Esophagus squamous epithelium (tissue), 5 donors: ENCODE measurements around the gene SLC26A11. TPM values are rescaled to one million over a fixed set of nuclear protein-coding genes. Genes with fewer than 3 reads are reported as not detected.

Experiments
- DNase-seq: peaks from one replicate; lab custom pipeline; 2025; lab: John Stamatoyannopoulos, UW
- H3K27ac ChIP-seq, 4 donors: fragments of 200-600 bp; sonication (generic); one replicate each; pipeline ENCODE4 v1.5.1; 2016 to 2019; ENCODE audit warnings: mild to moderate bottlenecking in 1 of 4
- H3K27me3 ChIP-seq, 4 donors: fragments of 200-600 bp; sonication (generic); 1 replicate in 3 of 4; 2 replicates in 1 of 4; pipeline versions ENCODE4 v1.5.1 to v1.6.0; 2017 to 2021; ENCODE audit warnings: antibody characterized with exemption in 1 of 4
- H3K36me3 ChIP-seq, 3 donors: fragments of 200-600 bp; sonication (generic); one replicate each; pipeline ENCODE4 v1.5.1; 2016 to 2019
- H3K4me1 ChIP-seq, 3 donors: fragments of 200-600 bp; sonication (generic); one replicate each; pipeline ENCODE4 v1.5.1; 2017 to 2019
- H3K4me3 ChIP-seq, 4 donors: fragments of 200-600 bp; sonication (generic); 1 replicate in 3 of 4; 2 replicates in 1 of 4; pipeline ENCODE4 v1.5.1; 2016 to 2019; ENCODE audit warnings: mild to moderate bottlenecking in 2 of 4, moderate library complexity in 1 of 4
- H3K9me3 ChIP-seq, 3 donors: fragments of 200-600 bp; sonication (generic); one replicate each; pipeline ENCODE4 v1.5.1; 2016 to 2019
- POLR2A ChIP-seq, 4 donors: fragments of 450-650 bp; IDR thresholded peaks; one replicate each; pipeline ENCODE4 v1.6.1; 2017; ENCODE audit warnings: antibody characterized with exemption in 4 of 4, mild to moderate bottlenecking in 4 of 4, moderate library complexity in 3 of 4
- WGBS, 2 donors: methylation state at CpG; one replicate each; pipeline ENCODE4 v1.1.5; 2018; 5-methylcytosine and 5-hydroxymethylcytosine counted together
- intact Hi-C: fragments of 100-400 bp; cut with DNase I; formaldehyde crosslinking; loops from one replicate; pipeline ENCODE4 v1.15.0; 2022
- total RNA-seq, 4 donors: library from RNA; depleted of rRNA; stranded (reverse); fragments of >200 nt; gene quantifications; one replicate each; pipeline ENCODE4 v1.1.0, GENCODE V29; 2016
- TF ChIP-seq, protein P1 (sequence below), 6 experiments: fragments of 450-650 bp in 4 of 6; fragments of 200-600 bp in 2 of 6; sonication (generic) in 2 of 6; IDR thresholded peaks; one replicate each; pipeline ENCODE4 v1.5.1; 2016 to 2019; ENCODE audit warnings: antibody characterized with exemption in 6 of 6, mild to moderate bottlenecking in 4 of 6, moderate library complexity in 4 of 6
- donor health status: DM: yes; HTN: yes; CAD: no.

The SLC26A11 gene
- total RNA-seq, 4 donors from 2014 or later, result 5.7 to 11.4 (median 7.6) TPM

DNA sequence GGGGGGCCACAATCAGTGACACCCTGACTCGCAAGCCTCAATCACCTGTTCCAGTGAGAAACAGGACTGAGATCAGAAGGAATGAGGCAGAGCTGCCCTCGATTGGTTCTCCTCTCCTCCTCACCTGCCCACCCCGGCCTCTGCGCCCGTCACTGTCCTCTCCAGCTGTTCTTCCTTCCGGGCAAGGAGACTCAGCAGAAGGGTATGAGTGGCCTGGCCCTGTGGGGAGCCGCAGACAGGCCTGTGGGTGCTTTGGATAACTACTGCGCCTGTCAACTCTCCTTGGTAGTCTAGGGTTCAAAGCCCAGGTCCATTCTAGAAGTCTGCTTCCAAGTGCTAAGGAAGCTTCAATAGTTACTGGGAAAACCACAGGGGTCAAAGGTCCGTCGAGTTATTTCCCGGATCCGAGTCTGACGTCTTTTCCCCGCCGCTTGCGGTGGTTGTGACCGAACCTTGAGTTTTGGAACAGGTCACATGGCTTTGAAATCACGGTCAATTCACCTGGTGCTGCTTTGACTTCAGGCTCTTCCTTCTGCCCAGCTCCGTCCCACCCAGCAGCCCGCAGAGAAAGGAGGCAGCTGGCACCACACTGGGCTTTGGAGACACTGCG is 42.1 kb upstream of the SLC26A11 start:
- no peak for TF ChIP-seq POLR2A (IDR thresholded peaks at IDR 0.05)
- TF ChIP-seq, protein P1, sequence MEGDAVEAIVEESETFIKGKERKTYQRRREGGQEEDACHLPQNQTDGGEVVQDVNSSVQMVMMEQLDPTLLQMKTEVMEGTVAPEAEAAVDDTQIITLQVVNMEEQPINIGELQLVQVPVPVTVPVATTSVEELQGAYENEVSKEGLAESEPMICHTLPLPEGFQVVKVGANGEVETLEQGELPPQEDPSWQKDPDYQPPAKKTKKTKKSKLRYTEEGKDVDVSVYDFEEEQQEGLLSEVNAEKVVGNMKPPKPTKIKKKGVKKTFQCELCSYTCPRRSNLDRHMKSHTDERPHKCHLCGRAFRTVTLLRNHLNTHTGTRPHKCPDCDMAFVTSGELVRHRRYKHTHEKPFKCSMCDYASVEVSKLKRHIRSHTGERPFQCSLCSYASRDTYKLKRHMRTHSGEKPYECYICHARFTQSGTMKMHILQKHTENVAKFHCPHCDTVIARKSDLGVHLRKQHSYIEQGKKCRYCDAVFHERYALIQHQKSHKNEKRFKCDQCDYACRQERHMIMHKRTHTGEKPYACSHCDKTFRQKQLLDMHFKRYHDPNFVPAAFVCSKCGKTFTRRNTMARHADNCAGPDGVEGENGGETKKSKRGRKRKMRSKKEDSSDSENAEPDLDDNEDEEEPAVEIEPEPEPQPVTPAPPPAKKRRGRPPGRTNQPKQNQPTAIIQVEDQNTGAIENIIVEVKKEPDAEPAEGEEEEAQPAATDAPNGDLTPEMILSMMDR (IDR thresholded peaks at IDR 0.05), result no peak

DNA sequence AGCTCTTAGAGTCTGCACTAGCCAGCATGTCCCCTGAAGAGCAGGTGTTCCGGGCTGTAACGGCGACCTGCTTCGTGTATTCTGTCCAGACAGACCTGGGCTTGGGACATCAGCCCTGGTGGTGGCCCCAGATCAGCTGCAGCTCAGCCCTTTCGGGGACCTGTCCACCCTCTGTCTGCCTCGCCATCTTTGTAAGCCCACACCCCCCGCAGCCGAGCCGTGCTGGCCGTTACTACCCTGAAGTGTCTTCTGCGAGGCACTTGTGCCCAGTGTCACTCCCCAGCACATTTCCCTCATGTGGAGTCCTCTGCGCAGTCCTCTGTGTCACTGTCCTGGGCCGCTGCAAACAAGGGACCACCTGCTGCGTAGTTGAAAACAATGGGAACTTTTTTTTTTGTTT is 40.0 kb upstream of the SLC26A11 start:
- Histone ChIP-seq H3K27me3 (peaks cover 0 to 3% (median 0%) of the 10 kb centered on the region in 4 donors), H3K9me3 (no peaks in the 10 kb centered on the region), H3K4me1 (peaks cover 0 to 7% (median 6%) of the 10 kb centered on the region in 3 donors), H3K36me3 (peaks cover 0 to 31% (median 0%) of the 10 kb centered on the region in 3 donors), H3K4me3 (no peak overlapping the region), H3K27ac (no peak overlapping the region)
- TF ChIP-seq, protein P1 (IDR thresholded peaks at IDR 0.05), result no peak
- TF ChIP-seq POLR2A (IDR thresholded peaks at IDR 0.05), result no peak
- DNase-seq, result no peak
- 84% methylated on average over 10 to 14 of the region's 14 CpGs for WGBS, 2 donors
- intact Hi-C loops, result no loop called here

More for the DNA sequence above, 42.1 kb upstream of the SLC26A11 start:
- Histone ChIP-seq H3K9me3 (no peaks in the 10 kb centered on the region), H3K4me1 (peaks cover 0 to 10% (median 8%) of the 10 kb centered on the region in 3 donors), H3K4me3 (no peak overlapping the region), H3K27me3 (peaks cover 0 to 3% (median 0%) of the 10 kb centered on the region in 4 donors), H3K27ac (no peak overlapping the region), H3K36me3 (peaks cover 0 to 28% (median 0%) of the 10 kb centered on the region in 3 donors)
- WGBS, 2 donors, result 86 to 87% methylated on average over 17 to 19 of the region's 21 CpGs
- no peak for DNase-seq
- intact Hi-C loops, result no loop called here

DNA sequence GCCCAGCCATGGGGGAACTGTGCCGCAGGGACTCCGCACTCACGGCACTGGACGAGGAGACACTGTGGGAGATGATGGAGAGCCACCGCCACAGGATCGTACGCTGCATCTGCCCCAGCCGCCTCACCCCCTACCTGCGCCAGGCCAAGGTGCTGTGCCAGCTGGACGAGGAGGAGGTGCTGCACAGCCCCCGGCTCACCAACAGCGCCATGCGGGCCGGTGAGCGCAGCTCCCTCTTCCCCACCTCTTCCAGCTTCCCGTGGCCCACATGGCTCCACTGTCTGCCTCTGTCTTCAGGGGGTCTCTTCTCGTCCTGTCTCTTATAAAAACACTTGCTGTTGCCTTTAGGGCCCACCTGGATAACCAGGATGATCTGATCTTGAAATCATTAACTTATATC is 38.8 kb upstream of the SLC26A11 start:
- DNase-seq, result no peak
- Histone ChIP-seq H3K4me3 (no peak overlapping the region), H3K27ac (no peak overlapping the region), H3K36me3 (peaks cover 0 to 40% (median 0%) of the 10 kb centered on the region in 3 donors), H3K9me3 (no peaks in the 10 kb centered on the region), H3K27me3 (peaks cover 0 to 3% (median 0%) of the 10 kb centered on the region in 4 donors), H3K4me1 (peaks cover 0 to 2% (median 0%) of the 10 kb centered on the region in 3 donors)
- TF ChIP-seq, protein P1 (IDR thresholded peaks at IDR 0.05), result no peak
- no peak for TF ChIP-seq POLR2A (IDR thresholded peaks at IDR 0.05)
- WGBS, 2 donors, result 85 to 96% methylated on average over 7 to 11 of the region's 17 CpGs
- intact Hi-C loops, result no loop called here

DNA sequence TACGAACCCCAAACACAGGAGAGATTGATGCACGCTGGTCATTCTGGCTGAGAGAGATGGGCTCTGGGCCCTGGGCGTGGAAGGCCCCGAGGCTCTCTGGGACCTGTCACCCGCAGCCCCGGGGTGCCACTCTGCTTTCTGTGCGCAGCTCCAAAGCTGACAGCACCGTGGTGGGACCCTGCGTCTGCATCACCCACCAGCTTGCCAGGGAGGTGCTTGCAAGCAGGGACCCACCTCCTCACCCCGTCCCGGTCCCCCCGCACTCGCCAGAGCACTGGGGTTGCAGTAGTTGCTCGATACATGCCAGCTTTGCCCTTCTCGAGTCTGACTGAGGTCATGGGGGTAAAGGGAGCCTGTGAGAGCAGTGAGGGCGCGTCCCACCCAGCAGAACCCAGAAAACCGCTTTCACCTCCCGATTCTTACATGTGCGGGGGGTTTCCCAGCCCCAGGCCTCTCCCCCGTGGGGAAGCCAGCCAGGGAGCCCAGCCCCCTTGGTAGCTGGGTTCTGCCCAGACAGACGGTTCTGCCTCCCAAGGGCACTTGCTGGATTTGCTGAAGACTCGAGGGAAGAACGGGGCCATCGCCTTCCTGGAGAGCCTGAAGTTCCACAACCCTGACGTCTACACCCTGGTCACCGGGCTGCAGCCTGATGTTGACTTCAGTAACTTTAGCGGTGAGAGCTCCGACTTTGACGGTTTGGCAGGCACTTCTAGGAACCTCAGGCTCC is 37.9 kb upstream of the SLC26A11 start:
- Histone ChIP-seq H3K4me3 (no peak overlapping the region), H3K27me3 (peaks cover 0 to 3% (median 0%) of the 10 kb centered on the region in 4 donors), H3K4me1 (peaks cover 0 to 10% (median 5%) of the 10 kb centered on the region in 3 donors), H3K27ac (no peak overlapping the region), H3K9me3 (no peaks in the 10 kb centered on the region), H3K36me3 (peaks cover 0 to 40% (median 0%) of the 10 kb centered on the region in 3 donors)
- 81 to 86% methylated on average over 4 to 9 of the region's 30 CpGs for WGBS, 2 donors
- no peak for DNase-seq
- TF ChIP-seq, protein P1 (IDR thresholded peaks at IDR 0.05), result no peak
- TF ChIP-seq POLR2A (IDR thresholded peaks at IDR 0.05), result no peak
- intact Hi-C loops, result no loop called here

DNA sequence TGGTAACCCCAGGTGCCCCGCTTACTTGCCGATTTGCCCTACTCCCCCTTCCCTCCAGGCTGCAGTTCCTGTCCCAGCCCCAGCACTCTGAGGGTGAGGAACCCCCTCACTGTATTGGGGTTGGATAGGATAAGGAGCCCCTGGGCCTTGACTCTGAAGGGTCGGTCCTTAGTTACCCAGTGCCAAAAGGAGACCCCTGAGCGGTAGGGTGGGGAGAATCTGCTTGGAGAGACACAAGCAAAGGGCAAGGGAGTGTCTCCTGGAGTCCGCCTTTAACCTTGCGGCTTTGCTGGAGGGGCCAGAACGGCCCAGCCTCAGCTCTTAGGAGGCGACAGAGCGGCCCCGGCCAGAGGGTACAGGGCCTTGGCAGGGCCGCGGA is 37.4 kb upstream of the SLC26A11 start:
- peaks cover 0 to 40% (median 0%) of the 10 kb centered on the region in 3 donors for H3K36me3 ChIP-seq
- no peak overlapping the region for H3K4me3 ChIP-seq
- 87% methylated on average over 6 of the region's 12 CpGs; no CpG with 5 or more reads in 1 of the 2 donors for WGBS, 2 donors
- no peaks in the 10 kb centered on the region for H3K9me3 ChIP-seq
- peaks cover 2 to 16% (median 10%) of the 10 kb centered on the region in 3 donors for H3K4me1 ChIP-seq
- H3K27me3 ChIP-seq, result peaks cover 0 to 3% (median 0%) of the 10 kb centered on the region in 4 donors
- intact Hi-C loops, result no loop called here
- DNase-seq, result no peak
- TF ChIP-seq, protein P1 (IDR thresholded peaks at IDR 0.05), result no peak
- TF ChIP-seq POLR2A (IDR thresholded peaks at IDR 0.05), result no peak
- no peak overlapping the region for H3K27ac ChIP-seq
